ENCODE data around the gene PITRM1.

Gene PITRM1

DNA sequence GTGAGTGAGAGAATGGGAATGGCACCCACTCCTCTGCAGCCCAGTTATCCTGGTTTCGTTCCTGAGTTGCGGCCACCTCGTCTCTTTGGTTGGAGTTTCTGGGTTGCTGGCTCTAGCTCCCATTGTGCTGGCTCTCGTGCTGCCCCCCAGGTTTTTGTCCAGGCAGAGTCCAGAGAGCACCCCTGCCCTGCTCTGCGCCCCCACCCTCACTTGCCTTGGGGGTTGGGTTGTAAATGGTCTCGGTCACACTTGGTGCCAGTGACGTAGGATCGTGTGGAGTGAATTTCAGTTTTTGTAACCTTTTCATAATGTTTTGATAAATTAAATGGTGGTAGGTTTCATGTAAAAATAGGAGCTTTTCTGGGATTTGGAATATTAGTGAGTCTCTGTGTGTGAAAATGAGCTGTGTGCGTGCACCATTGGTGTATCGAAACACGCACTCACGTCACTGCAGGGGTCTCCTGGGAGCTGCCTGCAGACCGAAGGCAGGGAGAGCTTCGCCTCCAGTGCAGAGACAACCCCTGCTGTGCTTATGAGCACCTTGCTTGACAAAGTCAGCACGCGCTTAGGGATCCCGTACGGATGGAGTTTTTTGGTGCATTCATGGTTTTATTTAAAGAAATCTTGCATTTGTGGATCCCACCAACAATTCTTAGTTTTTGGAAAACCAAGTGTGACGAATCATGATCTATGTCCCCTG lies 72.3 kb downstream of the PITRM1 start:
- no peak for DNase-seq

DNA sequence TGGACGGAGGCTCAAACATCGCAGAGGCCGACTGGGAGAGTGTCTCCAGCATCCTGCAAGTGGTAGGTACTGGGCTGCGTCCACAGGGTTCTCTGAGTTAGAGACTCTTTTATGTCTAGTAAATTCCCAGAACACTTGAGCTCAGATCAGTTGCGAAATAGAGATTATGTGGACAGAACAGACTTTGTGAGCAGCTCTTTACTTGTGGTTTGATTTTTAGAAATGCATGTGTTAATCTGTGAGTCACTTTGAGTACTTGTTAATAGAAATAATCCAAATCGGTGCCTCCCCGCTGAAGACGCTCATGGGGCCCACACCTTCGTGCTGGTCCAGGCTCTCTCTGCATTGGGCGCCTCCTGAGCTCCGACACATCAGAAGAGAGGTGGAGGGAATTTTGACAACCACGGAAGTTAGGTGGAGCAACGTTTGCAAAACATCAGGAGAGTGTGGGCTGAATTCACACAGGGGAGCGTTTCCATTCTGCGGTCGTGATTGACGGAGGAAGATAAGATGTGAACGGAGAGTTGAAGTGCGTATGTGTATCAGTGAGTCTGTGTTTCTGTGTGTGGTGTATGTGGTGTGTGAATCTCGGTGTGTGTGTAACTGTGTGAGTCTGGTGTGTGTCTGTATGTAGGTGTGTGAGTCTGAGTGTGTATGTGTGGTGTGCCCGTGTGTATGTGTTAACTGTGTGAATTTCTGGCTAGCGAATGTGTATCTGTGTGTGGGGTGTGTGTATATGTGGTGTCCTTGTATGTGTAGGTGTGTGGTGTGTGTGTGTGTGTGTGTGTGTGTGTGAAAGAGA lies 73.1 kb downstream of the PITRM1 start:
- no peak for DNase-seq

DNA sequence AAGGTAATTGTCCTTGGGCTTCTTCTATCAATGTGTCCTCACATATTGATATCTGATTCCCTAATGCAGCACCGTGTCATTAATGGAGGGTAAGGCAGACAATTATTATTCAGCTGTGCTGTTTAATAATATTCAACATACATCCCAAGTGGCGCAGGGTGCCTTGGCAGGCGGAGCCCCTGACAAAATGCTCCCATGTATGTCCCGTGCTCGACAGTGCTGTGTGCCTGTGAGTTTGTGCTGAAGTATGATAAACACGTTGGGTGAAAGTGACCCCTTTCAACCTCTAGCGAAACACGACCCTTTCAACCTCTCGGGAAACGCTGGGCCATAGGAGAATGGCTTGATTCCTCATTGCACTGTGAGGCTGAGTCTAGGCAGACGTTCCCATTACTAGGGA lies 73.9 kb downstream of the PITRM1 start:
- DNase-seq = no peak

DNA sequence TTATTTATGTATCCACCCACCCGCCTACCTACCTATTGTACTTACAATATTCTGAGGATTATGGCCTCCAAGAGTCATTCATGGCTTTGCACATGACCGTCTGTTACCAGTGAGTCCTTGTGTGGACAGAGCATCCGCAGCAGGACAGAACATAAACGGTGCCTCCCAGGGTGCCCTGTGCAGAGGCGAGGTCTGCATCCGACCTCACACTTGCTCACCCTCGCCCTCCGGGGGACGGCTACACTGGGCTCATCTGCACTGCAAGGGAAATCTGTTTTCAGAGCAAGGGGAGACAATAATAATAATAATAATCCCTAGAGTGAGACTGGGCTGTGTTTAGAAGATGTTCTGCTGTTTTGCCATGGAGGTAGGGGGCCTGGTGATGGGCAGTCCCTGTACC lies 75.4 kb downstream of the PITRM1 start:
- no peak for DNase-seq

DNA sequence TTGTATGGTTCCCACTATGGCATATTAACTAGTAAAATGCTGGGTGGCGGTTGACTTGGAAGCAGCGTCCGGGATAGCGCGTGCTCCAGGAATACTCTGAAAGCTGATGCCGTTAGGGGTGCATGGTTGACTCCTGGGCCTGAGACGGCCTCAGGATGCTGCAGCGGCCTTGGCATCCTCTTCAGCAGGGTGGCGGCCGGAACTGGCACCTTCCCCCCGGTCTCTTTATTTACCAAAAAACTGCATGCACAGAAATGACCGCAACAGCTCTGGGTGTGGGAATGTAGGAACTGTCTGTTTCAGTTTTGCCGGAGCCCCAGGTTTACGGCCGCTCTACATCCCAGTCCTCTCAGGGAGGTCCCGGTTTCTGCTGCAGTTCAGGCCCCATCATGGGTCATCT lies 76.4 kb downstream of the PITRM1 start:
- DNase-seq = no peak

DNA sequence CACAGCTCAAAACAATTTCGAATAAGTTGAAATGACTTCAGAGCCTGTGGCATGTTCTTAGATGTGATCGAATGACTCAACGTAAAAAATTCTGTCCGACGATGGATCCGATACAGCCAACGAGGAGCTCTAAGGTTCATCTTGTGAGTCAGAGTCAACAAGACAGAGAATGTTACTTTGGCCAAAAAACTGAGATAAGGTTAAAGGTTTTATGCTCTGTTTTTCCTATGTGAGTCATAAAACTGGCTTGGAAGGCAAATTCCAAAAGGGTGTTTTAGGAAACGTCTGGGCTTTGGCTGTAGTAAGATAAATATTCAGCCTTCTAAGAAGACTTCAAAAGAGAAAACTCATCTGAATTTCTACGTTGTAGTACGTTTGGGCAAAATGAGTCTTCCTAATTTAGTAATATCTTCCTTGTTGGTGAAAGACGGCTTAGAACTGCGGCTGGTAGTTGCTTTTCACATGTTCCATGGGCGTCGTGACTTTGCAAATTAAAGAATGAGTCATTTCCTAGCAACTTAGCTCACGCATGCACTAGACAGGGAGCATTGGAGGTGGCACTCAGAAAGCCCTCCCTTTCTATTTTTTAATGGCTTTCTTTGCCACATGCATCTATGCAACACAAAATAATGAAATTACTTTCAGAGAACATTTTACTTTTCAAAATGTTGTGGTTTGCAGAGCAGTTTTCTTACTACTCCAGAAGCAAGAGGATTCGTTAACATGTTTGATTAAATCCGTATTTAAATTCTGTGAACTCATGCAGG lies 77.0 kb downstream of the PITRM1 start:
- DNase-seq = no peak

DNA sequence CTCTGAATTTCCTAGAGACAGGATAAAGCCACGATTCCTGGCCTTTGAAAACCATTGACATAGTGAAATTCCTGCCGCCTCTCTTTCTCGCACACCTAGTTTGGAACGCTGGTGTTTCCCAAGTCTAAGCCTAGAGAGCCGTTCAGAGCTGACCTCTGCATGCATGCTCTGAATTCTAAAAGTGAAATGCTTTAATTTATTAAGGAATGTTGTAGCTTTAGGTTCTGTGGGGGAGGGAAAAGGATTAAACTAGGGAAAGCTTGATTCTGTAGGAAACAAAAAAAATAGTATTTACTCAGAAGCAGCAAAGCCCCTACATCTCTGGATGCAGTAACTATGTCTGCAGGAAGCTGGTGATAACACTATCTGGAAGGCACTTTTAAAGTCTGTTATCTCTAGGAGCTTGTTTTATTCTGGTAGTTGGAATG lies 78.0 kb downstream of the PITRM1 start:
- DNase-seq = no peak

DNA sequence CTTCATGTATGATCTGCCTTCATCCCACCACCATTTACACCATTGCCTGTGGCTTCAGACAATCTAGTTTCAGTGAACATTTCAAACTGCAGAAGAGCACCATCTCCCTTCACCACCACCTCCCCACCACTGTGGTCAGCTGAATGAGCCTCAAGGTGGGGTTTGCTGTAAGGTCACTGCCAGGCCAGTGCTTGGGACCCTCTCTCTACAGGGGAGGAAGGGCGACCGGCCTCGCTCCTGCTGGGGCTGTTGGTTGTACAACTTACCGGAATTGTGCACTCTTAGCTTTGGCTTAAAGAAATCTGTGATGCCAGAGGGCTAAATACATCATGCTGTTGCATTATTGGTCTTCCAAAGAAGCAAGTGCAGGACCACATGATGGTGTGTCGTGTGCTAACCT lies 78.6 kb downstream of the PITRM1 start:
- DNase-seq = no peak

DNA sequence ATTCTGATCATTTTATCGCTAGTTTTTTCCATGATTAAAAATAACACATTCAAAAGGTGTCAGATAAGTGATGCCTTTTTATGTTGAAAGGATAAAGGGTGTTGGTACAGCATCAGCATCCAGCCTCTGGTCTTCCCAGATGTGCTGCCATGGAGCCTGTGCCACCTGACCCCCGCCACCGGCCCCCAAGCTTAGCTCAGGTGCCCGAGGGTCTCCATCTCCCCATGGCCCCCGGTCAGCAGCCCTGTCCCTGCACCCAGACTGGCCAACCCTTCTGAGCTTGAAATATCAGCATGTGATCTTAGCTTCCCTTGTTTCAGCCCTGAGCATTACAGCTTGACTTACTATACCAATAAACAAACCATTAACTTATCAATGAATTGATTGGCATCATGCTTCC lies 80.7 kb downstream of the PITRM1 start:
- DNase-seq = no peak

DNA sequence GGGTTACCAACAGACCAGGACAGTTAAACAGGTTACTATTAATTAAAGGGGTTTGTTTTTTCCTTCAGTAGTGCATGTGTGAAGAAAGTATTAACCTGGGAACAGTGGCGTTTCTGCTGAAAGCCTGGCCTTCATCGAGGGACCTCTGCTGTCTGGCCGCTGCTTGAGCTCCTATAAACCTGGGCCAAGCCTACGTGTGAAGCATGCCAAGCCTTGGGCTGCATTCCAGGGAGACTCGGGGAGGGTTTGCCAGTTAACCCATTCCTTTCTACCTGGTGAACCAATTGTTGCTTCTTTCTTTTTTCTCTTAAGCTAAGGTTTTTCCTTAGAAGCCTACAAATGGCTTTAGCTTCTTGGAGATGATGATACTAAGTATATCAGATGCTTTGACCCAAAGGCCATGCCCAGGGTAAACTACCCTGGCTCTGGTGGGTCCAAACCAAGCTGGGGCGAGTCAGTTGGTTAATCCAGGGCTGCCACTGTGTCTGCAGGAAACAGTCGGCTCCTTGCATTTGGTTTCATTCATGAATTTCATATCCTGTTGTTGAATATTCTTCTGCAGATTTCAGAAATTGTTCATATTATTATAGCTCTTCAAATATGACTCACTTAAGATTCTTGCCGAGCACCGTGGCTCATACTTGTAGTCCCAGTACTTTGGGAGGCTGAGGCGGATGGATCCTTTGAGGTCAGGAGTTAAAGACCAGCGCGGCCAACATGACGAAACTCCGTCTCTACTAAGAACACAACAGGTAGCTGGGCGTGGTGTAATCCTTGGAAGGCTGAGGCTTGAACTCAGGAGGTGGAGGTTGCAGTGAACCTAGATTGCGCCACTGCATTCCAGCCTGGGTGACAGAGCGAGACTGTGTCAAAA lies 81.4 kb downstream of the PITRM1 start:
- DNase-seq = no peak

DNA sequence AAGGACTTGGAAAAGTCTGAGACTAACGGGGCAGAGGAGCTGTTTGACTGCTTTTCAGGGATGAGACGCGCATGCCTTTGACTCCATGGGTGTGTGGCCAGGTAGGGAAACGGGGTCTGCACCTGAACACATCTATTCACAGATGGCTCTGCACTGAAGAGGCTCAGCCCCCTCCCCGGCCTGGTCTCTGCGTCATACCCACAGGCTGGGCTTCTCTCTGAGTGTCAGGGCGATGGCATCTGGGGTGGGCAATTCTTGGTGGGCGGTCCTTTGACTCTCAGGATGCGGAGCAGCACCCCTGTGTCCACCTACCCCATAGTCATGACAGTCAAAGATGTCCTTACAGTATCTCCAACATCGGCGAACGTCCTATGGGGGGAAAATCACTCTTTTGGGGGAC lies 82.2 kb downstream of the PITRM1 start:
- DNase-seq = no peak

Measured in NCI-H524 treated with DMSO at 0.1 percent for 48 hours (cell line).